H1 (cell line): ENCODE results near the gene ERFE. TPM values are rescaled to one million over a fixed set of nuclear protein-coding genes. Genes with fewer than 3 reads are reported as not detected.
A peak's percentile ranks its signal among the peaks of the same experiment; 100 is the strongest.

ENCODE experiments used
- CTCF ChIA-PET: fragments of 300-600 bp; sonication (Branson Sonifier 250); formaldehyde crosslinking; loops from one replicate; lab custom pipeline; 2021; ENCODE audit not compliant: partially characterized antibody; lab: Charles Lee
- POLR2A ChIA-PET: fragments of 300-600 bp; sonication (Branson Sonifier 250); formaldehyde crosslinking; loops from one replicate; lab custom pipeline; 2021; ENCODE audit warnings: inconsistent platforms; ENCODE audit not compliant: partially characterized antibody; lab: Charles Lee
- DNase-seq, 2 experiments: peaks; one replicate each; pipeline versions ENCODE4 v3.0.0 to v3.0.0-alpha.2; 2010 to 2022; ENCODE audit warnings: low spot score in 2 of 2, low read depth in 1 of 2, mixed read lengths in 1 of 2
- FAIRE-seq: peaks from 2 replicates; lab custom pipeline; 2011; peaks lifted over from hg19 to GRCh38; lab: Jason Lieb, UNC
- H2AFZ ChIP-seq: 2 replicates; pipeline ENCODE4 v1.8.1; 2012; ENCODE audit warnings: low read length, inconsistent platforms
- H2AK5ac ChIP-seq: 2 replicates; pipeline ENCODE4 v1.6.1; 2013; ENCODE audit warnings: low read depth, low read length
- H2BK120ac ChIP-seq: replicated peaks from 2 replicates; pipeline ENCODE3; 2013; ENCODE audit warnings: low read depth, low read length, inconsistent platforms
- H2BK12ac ChIP-seq: 2 replicates; pipeline ENCODE4 v1.6.1; 2013; ENCODE audit warnings: low read depth, low read length
- H2BK15ac ChIP-seq: 2 replicates; pipeline ENCODE4 v1.6.1; 2013; ENCODE audit warnings: low read length
- H2BK20ac ChIP-seq: 2 replicates; pipeline ENCODE4 v1.6.1; 2013; ENCODE audit warnings: low read length
- H2BK5ac ChIP-seq: 2 replicates; pipeline ENCODE4 v1.6.1; 2013; ENCODE audit warnings: low read depth, low read length
- H3K14ac ChIP-seq: 2 replicates; pipeline ENCODE4 v1.6.1; 2013; ENCODE audit warnings: inconsistent platforms; ENCODE audit not compliant: insufficient read length
- H3K18ac ChIP-seq: 2 replicates; pipeline ENCODE4 v1.6.1; 2013; ENCODE audit warnings: low read length; ENCODE audit errors: extremely low read depth
- H3K23ac ChIP-seq: 2 replicates; pipeline ENCODE4 v1.6.1; 2013; ENCODE audit warnings: inconsistent platforms; ENCODE audit not compliant: insufficient read length
- H3K23me2 ChIP-seq: 2 replicates; pipeline ENCODE4 v1.6.1; 2013; ENCODE audit warnings: low read depth, low read length
- H3K27ac ChIP-seq: 2 replicates; pipeline ENCODE4 v1.6.1; 2011; ENCODE audit warnings: low read depth, low read length, inconsistent platforms
- H3K27me3 ChIP-seq, 4 experiments: replicated peaks in 1 of 4; 1 replicate in 1 of 4; 2 replicates in 3 of 4; pipeline versions ENCODE4 v1.6.1 to v1.8.1; 2011 to 2013; ENCODE audit warnings: low read length in 3 of 4, mild to moderate bottlenecking in 3 of 4, inconsistent platforms in 2 of 4, mixed read lengths in 2 of 4, moderate library complexity in 1 of 4; ENCODE audit not compliant: control insufficient read depth in 3 of 4, insufficient read depth in 3 of 4; ENCODE audit errors: extremely low read depth in 1 of 4
- H3K36me3 ChIP-seq, 4 experiments: 2 replicates each; pipeline versions ENCODE4 v1.6.1 to v1.8.1; 2011 to 2013; ENCODE audit warnings: mild to moderate bottlenecking in 4 of 4, low read length in 3 of 4, moderate library complexity in 2 of 4, control low read depth in 1 of 4, inconsistent platforms in 1 of 4; ENCODE audit not compliant: insufficient read depth in 4 of 4, control insufficient read depth in 2 of 4
- H3K4ac ChIP-seq: replicated peaks from 2 replicates; pipeline ENCODE3; 2013; ENCODE audit warnings: low read length, low read depth, mixed read lengths, inconsistent platforms; ENCODE audit not compliant: insufficient read length
- H3K4me1 ChIP-seq, 4 experiments: replicated peaks in 1 of 4; 1 replicate in 1 of 4; 2 replicates in 3 of 4; pipeline versions ENCODE4 v1.6.1 to v1.8.1; 2011 to 2013; ENCODE audit warnings: low read length in 3 of 4, inconsistent platforms in 2 of 4, mixed read lengths in 1 of 4; ENCODE audit not compliant: insufficient read depth in 4 of 4, control insufficient read depth in 3 of 4
- H3K4me2 ChIP-seq, 2 experiments: 2 replicates each; pipeline versions ENCODE4 v1.6.1 to v1.8.1; 2011 to 2013; ENCODE audit warnings: low read depth in 2 of 2, low read length in 2 of 2, control low read depth in 1 of 2, inconsistent platforms in 1 of 2, mild to moderate bottlenecking in 1 of 2; ENCODE audit not compliant: insufficient read depth in 1 of 2
- H3K4me3 ChIP-seq, 4 experiments: fragments of 200-600, 300-600 bp in 1 of 4; sonication (generic), shearing (Covaris generic), sonication (Bioruptor Twin) in 1 of 4; 2 replicates each; pipeline versions ENCODE4 v1.5.1 to v1.8.1; 2011 to 2016; ENCODE audit warnings: low read length in 4 of 4, low read depth in 3 of 4, control low read depth in 2 of 4, inconsistent platforms in 2 of 4, mild to moderate bottlenecking in 2 of 4, mixed read lengths in 1 of 4, moderate library complexity in 1 of 4; ENCODE audit not compliant: insufficient read depth in 2 of 4; ENCODE audit errors: extremely low read depth in 1 of 4
- H3K56ac ChIP-seq: replicated peaks from 2 replicates; pipeline ENCODE3; 2013; ENCODE audit warnings: low read depth, mild to moderate bottlenecking, mixed read lengths, low read length, inconsistent platforms; ENCODE audit not compliant: insufficient read length
- H3K79me1 ChIP-seq: 2 replicates; pipeline ENCODE4 v1.6.1; 2013; ENCODE audit warnings: low read depth, low read length, control low read depth
- H3K79me2 ChIP-seq, 2 experiments: 2 replicates each; pipeline versions ENCODE4 v1.6.1 to v1.8.1; 2012 to 2013; ENCODE audit warnings: low read length in 2 of 2, mild to moderate bottlenecking in 2 of 2, inconsistent platforms in 1 of 2; ENCODE audit not compliant: insufficient read depth in 2 of 2, control insufficient read depth in 1 of 2
- H3K9ac ChIP-seq, 4 experiments: replicated peaks in 1 of 4; 1 replicate in 1 of 4; 2 replicates in 3 of 4; pipeline versions ENCODE4 v1.6.1 to v1.8.1; 2011 to 2013; ENCODE audit warnings: low read depth in 3 of 4, low read length in 3 of 4, control low read depth in 2 of 4, mild to moderate bottlenecking in 2 of 4, moderate library complexity in 2 of 4, inconsistent platforms in 1 of 4; ENCODE audit errors: extremely low read depth in 1 of 4
- H3K9me3 ChIP-seq, 2 experiments: 2 replicates each; pipeline versions ENCODE4 v1.6.1 to v1.8.1; 2012 to 2013; ENCODE audit warnings: mild to moderate bottlenecking in 2 of 2, moderate library complexity in 2 of 2, control low read depth in 1 of 2, inconsistent platforms in 1 of 2, low read depth in 1 of 2, low read length in 1 of 2, mixed read lengths in 1 of 2; ENCODE audit not compliant: insufficient read depth in 2 of 2
- H4K20me1 ChIP-seq, 2 experiments: replicated peaks in 1 of 2; 2 replicates each; pipeline versions ENCODE3 to v1.8.1; 2011 to 2013; ENCODE audit warnings: inconsistent platforms in 2 of 2, low read length in 2 of 2, mild to moderate bottlenecking in 1 of 2; ENCODE audit not compliant: insufficient read depth in 2 of 2, control insufficient read depth in 1 of 2
- H4K5ac ChIP-seq: 2 replicates; pipeline ENCODE4 v1.6.1; 2013; ENCODE audit warnings: low read length, low read depth, mixed read lengths, inconsistent platforms; ENCODE audit not compliant: insufficient read length
- H4K8ac ChIP-seq: 2 replicates; pipeline ENCODE4 v1.8.0; 2013; ENCODE audit warnings: mild to moderate bottlenecking, moderate library complexity, low read length, inconsistent platforms; ENCODE audit not compliant: insufficient read depth; ENCODE audit errors: extremely low read depth
- H4K91ac ChIP-seq: replicated peaks from 2 replicates; pipeline ENCODE3; 2013; ENCODE audit warnings: low read length, mixed read lengths, inconsistent platforms; ENCODE audit not compliant: insufficient read length
- EP300 ChIP-seq, 2 experiments: IDR thresholded peaks; 1 replicate in 1 of 2; 2 replicates in 1 of 2; pipeline ENCODE4 v1.6.1; 2011 to 2012; ENCODE audit warnings: low read depth in 2 of 2, low read length in 2 of 2, mild to moderate bottlenecking in 2 of 2, borderline replicate concordance in 1 of 2, inconsistent platforms in 1 of 2, moderate library complexity in 1 of 2
- JUN ChIP-seq: IDR thresholded peaks from 2 replicates; pipeline ENCODE4 v1.6.1; 2011; ENCODE audit warnings: low read depth, mild to moderate bottlenecking, improper control_type of control experiment, low read length
- POLR2A ChIP-seq, 2 experiments: IDR thresholded peaks; 1 replicate in 1 of 2; 2 replicates in 1 of 2; pipeline ENCODE4 v1.6.1; 2011; ENCODE audit warnings: low read depth in 2 of 2, low read length in 2 of 2, mild to moderate bottlenecking in 2 of 2; ENCODE audit errors: control extremely low read depth in 1 of 2
- RFX5 ChIP-seq: IDR thresholded peaks from 2 replicates; pipeline ENCODE4 v1.6.1; 2011; ENCODE audit warnings: low read depth, low read length, improper control_type of control experiment, borderline replicate concordance
- SAP30 ChIP-seq: fragments of 300-600 bp; sonication (generic); IDR thresholded peaks from 2 replicates; pipeline ENCODE4 v1.7.1; 2012; ENCODE audit warnings: low read length, moderate library complexity, mild to moderate bottlenecking, inconsistent platforms; ENCODE audit not compliant: insufficient read depth, insufficient replicate concordance
- SIN3A ChIP-seq, 2 experiments: IDR thresholded peaks in 1 of 2; conservative IDR thresholded peaks in 1 of 2; 2 replicates each; pipeline ENCODE4 v1.6.1; 2011 to 2012; ENCODE audit warnings: low read length in 2 of 2, improper control_type of control experiment in 1 of 2, low read depth in 1 of 2, mild to moderate bottlenecking in 1 of 2
- SP1 ChIP-seq: IDR thresholded peaks from 2 replicates; pipeline ENCODE4 v1.6.1; 2011; ENCODE audit warnings: low read depth, low read length
- TAF1 ChIP-seq: IDR thresholded peaks from 2 replicates; pipeline ENCODE4 v1.6.1; 2011; ENCODE audit warnings: mild to moderate bottlenecking, low read depth, low read length
- TAF7 ChIP-seq: optimal IDR thresholded peaks from 2 replicates; pipeline ENCODE3; 2011; ENCODE audit warnings: low read depth, mild to moderate bottlenecking, inconsistent platforms, low read length, moderate library complexity, borderline replicate concordance
- USF2 ChIP-seq: IDR thresholded peaks from 2 replicates; pipeline ENCODE4 v1.6.1; 2011; ENCODE audit warnings: low read length, improper control_type of control experiment
- WGBS, 2 experiments: shearing (Covaris generic) in 1 of 2; methylation state at CpG; one replicate each; pipeline versions ENCODE4 v1.1.6 to v1.1.7; 2013 to 2015; ENCODE audit warnings: low lambda C conversion rate in 2 of 2, mixed read lengths in 2 of 2, inconsistent platforms in 1 of 2, low coverage in 1 of 2, missing lambda C conversion rate in 1 of 2; ENCODE audit not compliant: insufficient replicate concordance in 2 of 2, insufficient coverage in 1 of 2, insufficient read length in 1 of 2; ENCODE audit errors: extremely low coverage in 1 of 2, missing lambda C conversion rate in 1 of 2; 5-methylcytosine and 5-hydroxymethylcytosine counted together
- polyA plus RNA-seq, 7 experiments: library from polyadenylated mRNA; depleted of rRNA in 3 of 7; stranded (reverse) in 5 of 7; unstranded in 2 of 7; fragments of >200 nt in 5 of 7; fragments of 200-250 nt in 2 of 7; gene quantifications; 1 replicate in 5 of 7; 2 replicates in 1 of 7; 4 replicates in 1 of 7; pipeline versions ENCODE4 v1.2.1 to v1.2.3, GENCODE V29; 2011 to 2013; ENCODE audit warnings: missing spikeins in 2 of 7, mixed read lengths in 2 of 7
- total RNA-seq: library from RNA; stranded (reverse); fragmentation: NEBNext Ultra II Directional; extraction: Animal tissue kit (Norgen Biotek cat#: 25700); gene quantifications from 2 replicates; pipeline ENCODE4 v1.2.1, GENCODE V29; 2021

ERFE gene
- total and polyA plus RNA-seq, 2 of the 8 experiments (the other 6 are each of a cell fraction or from before 2014, with no cell fraction given): 2.5 to 3.6 TPM

- Histone ChIP-seq H3K9me3 (no peaks in the 10 kb centered on the region), H2BK120ac (no peak overlapping the region), H3K79me1 (no peaks in the 10 kb centered on the region), H3K4ac (no peak overlapping the region), H3K27ac (no peak overlapping the region), H3K79me2 (no peaks in the 10 kb centered on the region), H3K27me3 (peaks cover 0 to 2% (median under 1%) of the 10 kb centered on the region in 4 experiments; a peak in 1 of 7 replicates), H3K23ac (no peak overlapping the region), H4K91ac (peak overlapping the region; percentile 69), H2BK20ac (0 out of 2 replicates have a peak overlapping the region, but pooled peaks have one; percentile 48), H2AFZ (0 out of 2 replicates have a peak overlapping the region, but pooled peaks have one; percentile 40), H3K4me3 (no peak overlapping the region), H2BK12ac (no peak overlapping the region), H2BK15ac (0 out of 2 replicates have a peak overlapping the region, but pooled peaks have one; percentile 46), H4K20me1 (no peaks in the 10 kb centered on the region), H2BK5ac (no peak overlapping the region), H3K4me2 (no peak overlapping the region), H3K14ac (no peak overlapping the region), H3K9ac (no peak overlapping the region; a peak in 1 of 7 replicates), H3K18ac (peak overlapping the region; percentile 60; the same call in 1 of the 2 replicates), H3K23me2 (no peaks in the 10 kb centered on the region), H4K8ac (no peak overlapping the region; the same call in 1 of the 2 replicates), H3K4me1 (peaks cover 0 to 9% (median 5%) of the 10 kb centered on the region in 4 experiments; a peak in 6 of 7 replicates), H3K36me3 (no peaks in the 10 kb centered on the region), H4K5ac (no peak overlapping the region), H2AK5ac (no peak overlapping the region; the same call in 1 of the 2 replicates), H3K56ac (no peak overlapping the region)
- POLR2A ChIA-PET: interaction anchor here (1.1 to 1.5 kb wide), 2 partner anchors 9 to 89 kb away, joined by 3 to 7 read pairs; partner anchors contain the start of gene HES6
- DNase-seq (peak in 1 of 2 experiments; percentile 73), FAIRE-seq (no peak)
- CTCF ChIA-PET: interaction anchor here (0.6 to 6.4 kb wide), 8 partner anchors 9 to 108 kb away, joined by 3 to 72 read pairs (median 3); partner anchors contain the start of gene KLHL30
- 65% methylated on average over 16 of the region's 16 CpGs; no CpG with 5 or more reads in 1 of the 2 experiments for WGBS, 2 experiments
- TF ChIP-seq POLR2A (IDR thresholded peaks at IDR 0.05; ENCODE audit: control extremely low read depth in 1 of 2, low read depth in 2 of 2, low read length in 2 of 2): no peak
- TF ChIP-seq USF2: no peak
- TF ChIP-seq RFX5: no peak
- no peak for TF ChIP-seq TAF1
- TF ChIP-seq SAP30: no peak
- no peak for TF ChIP-seq SP1
- TF ChIP-seq JUN: no peak
- no peak for TF ChIP-seq SIN3A (conservative IDR thresholded peaks at IDR 0.05 in 1 of 2, IDR thresholded peaks at IDR 0.05 in 1 of 2; ENCODE audit: low read depth in 1 of 2, low read length in 2 of 2)
- no peak for TF ChIP-seq EP300 (IDR thresholded peaks at IDR 0.05; ENCODE audit: borderline replicate concordance in 1 of 2, low read depth in 2 of 2, low read length in 2 of 2)
- TF ChIP-seq TAF7: no peak
These were observed 7.0 kb upstream of the ERFE start for GRCh38 chr2:238151628-238152235.
